HG03139 (cell line): ENCODE results near the gene NUP107.

Source experiments
- ATAC-seq: cut with Tn5 transposase; IDR thresholded peaks from one replicate; pipeline ENCODE4 v1.9.1; 2021; ENCODE audit not compliant: unreplicated experiment

NUP107 gene

DNA sequence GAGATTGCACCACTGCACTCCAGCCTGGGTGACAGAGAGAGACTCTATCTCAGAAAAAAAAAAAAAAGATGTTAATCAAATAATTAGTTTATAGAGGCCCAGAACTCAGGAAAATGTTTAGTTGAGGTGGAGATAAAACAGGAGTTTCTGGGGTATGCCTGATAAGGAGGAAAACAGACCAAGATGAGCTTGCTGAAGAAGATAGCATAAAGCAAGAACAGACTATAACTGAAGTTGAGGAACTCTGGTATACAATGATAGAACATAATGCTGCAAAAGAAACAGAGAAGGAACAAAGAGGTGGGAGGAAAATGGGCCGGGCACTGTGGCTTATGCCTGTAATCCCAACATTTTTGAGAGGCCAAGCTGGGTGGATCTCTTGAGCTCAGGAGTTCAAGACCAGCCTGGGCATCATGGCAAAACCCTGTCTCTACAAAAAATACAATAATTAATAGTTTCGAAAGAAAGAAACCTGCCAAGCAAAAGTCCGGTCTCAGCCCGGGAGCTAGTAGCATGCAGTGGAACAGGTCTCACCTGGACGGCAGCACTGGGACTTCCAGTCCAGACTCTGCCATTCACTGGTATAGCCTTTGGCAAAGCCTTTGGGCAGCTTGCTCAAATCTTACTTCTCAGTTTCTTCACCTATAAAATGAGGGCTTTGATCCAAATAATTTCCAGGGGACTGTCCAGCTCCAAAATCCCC is 84.6 kb downstream of the NUP107 start:
- ATAC-seq = no peak

DNA sequence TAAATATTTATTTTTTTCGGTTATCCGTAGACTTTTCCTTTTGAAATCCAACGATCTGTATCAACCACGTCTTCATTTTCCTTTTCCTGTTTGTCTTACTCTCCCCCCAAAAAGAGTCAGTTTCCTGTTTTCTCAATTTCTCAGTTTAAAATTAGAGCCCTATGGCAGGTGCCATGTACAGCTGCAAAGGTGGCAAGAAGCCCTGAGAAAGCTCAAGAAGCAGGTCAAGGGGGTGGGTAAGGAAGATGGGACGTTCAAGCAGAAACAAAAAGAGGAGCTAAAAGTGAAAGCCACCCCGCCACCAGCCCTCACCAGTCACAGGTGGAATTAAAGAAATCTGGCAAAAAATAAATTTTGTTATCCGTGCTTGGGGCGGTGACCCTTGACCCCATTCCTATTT is 85.9 kb downstream of the NUP107 start:
- ATAC-seq = no peak

DNA sequence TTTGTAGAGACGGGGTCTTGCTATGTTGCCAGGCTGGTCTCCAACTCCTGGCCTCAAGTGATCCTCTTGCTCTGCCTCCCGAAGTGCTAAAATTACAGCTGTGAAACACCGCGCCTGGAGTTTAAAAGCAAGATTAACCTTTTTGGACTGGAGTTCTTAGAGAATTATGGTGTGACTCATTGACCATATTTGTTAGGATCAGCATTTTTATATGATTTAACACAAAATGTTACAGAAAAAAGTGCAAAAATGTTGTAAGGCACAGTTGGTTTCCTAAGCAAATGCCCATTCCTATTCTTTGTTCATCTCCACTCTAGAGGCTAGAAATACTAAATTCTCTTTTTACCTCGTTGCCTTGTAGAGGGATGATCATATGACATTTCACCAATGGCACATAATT is 86.8 kb downstream of the NUP107 start:
- ATAC-seq = no peak

DNA sequence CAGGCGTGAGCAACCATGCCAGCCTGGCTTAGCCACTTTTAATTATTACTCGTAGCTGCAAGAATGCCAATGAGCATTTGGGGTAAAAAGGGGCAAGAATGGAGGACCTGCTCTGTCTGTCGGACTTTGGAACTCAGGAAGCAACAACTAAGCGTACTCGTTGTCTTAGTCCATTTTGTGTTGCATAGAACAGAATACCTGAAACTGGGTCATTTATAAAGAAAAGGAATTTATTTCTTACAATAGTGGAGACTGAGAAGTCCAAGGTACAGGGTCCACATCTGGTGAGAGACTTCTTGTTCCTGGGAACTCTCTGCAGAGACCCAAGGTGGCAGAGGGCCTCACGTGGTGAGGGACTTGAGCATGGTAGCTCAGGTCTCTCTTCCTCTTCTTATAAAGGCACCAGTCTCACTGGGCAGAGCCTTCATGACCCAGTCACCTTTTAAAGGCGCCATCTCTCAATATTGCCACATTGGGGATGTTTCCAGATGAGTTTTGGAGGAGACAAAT is 88.4 kb downstream of the NUP107 start:
- no peak for ATAC-seq

DNA sequence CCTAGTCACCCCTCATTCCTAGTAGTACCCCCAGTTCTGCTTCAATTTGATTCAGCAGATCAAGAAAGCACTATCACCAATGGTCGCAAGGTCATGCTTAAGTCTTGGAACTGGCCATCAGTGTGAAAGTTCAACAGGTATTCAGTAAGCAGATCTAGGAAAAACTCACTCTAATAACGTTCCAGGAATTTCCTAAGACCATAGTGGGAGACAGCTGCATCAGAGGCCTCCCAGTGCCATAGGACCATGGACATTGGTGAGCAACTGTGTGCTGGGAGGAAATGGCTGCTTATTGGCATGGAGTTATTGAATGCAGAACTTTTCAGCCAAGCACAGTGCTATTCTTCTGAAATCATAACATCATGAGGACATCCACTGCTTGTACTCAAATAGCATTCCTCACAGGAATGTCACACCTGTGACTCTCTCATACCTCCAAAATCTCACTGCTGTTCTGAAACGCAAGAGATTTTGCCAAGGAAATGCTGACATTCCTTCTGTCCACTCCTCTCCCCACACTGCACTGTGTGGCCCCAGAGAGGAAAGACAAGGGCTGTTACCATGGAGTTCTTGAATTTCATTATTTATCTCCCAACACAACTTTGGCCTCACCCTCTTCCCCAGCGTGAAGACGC is 90.3 kb downstream of the NUP107 start:
- no peak for ATAC-seq

DNA sequence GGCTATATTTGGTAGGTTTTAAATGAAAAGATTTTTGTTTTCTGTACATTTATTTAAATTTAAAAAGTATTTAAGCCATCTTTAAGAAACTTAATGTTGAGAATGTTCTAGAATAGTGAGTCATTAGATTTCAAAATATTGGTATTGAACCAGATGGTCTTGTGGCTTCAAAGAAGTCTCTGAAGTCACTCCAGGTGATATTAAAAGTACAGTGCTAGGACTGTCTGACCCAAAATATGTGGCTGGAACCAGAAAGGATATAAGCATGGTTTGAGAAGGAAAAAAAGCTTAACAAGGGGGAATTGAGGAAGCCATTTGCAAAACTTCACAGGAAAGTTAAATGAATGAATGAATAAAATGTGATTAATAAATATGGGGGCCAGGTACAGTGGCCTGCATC is 92.5 kb downstream of the NUP107 start:
- ATAC-seq = no peak

DNA sequence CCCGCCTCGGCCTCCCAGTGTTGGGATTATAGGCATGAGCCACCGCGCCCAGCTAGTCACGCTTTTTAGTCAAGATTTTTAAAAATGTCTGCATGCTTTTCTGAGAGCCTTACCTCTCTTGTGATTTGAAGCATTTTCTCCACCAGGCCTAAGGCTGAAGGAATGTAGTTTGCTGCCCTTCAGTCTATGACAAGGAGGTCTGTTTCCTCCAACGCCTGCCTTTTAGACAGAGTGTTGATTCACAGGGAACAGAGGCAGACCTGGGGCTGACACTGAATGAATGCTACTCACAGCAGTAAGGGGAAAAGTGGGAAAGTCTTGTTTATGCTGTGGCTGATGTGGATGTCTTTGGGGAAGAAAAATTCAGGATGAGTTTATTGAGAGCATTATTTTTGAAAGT is 94.0 kb downstream of the NUP107 start:
- no peak for ATAC-seq

DNA sequence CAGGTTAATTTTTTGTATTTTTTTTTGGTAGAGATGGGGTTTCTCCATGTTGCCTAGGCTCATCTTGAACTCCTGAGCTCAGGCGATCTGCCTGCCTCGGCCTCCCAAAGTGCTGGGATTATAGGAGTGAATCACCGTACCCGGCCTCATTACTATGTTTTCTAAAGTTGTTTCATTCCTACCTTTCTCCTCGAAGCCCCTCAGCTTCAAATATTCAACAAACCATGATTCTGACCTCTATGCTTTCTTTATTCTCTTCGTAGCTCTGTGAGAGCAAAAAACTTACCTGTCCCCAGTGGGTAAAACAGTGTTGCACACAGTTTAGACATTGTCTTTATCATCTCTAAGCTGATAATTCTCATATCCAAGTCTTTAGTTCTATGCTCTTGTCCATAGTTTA is 95.0 kb downstream of the NUP107 start:
- no peak for ATAC-seq

DNA sequence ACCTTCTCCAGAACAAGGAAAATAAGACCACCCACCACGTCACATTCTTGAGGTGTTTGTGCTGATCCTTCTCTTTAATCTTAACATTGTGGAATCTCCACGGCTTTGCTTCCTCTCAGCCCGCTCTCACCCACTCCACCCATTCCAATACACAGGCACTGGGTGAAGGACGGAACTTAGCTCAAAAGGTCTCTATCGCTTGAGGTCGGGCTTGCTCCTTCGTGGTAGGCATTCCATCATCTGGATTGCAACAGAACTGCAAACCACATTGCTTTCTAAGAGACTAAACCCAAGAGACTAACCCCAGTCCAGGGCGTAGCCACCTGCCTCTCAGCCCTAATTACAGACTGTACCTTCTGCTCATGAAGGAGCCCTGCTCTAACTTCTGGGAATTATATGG is 97.2 kb downstream of the NUP107 start:
- no peak for ATAC-seq

DNA sequence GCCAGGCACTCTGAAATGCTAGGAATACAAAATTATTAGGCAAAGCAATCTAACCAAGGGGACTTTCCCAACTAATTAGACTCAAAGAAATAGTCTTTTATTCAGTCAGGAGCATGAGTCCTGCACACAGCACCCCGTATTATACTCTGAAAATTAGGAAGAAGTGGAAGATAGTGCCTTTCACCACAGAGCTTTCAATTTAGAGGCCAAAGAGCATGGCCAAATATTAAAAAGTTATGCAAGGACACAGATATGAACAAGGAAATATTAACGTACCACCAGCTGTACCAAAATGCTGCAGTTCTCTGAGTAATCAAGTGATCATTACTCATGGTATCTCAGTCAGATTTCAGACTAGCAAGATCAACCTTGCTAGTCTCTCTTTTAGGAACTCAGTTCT is 98.6 kb downstream of the NUP107 start:
- no peak for ATAC-seq

DNA sequence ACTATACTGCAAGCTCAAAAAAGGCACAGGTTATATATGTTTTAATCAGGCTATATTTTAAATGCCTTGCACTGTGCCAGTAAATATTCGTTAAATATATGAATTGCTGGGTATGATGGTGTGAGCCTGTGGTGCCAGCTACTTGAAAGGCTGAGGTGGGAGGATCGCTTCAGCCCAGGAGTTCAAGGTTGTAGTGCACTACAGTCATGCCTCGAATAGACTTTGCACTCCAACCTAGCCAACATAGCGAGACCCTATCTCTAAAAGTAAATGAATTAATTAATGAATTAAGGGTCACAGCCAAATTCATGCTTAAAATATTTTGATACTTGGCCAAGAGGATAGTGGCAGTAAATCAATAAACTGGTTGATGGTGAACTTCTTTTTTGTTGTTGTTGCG is 99.0 kb downstream of the NUP107 start:
- no peak for ATAC-seq

DNA sequence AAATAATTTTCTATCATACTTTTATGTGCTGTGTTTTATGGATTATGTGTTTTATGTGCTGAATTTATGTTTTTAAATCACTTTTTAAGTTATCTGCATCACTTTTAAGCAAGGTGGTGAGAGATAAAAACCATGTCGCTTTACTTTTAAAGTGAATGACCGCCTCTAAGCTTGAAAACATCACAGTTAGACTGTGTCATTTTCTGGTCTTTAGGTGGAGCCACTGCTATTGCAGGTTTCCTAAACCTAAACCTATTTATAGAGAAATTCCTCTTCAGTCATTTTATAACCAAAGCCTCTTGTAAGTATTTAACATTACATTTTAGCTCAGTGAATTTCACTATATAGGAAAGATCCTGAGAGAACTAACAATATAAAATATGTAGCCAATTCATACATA is 100.2 kb downstream of the NUP107 start:
- ATAC-seq = no peak

DNA sequence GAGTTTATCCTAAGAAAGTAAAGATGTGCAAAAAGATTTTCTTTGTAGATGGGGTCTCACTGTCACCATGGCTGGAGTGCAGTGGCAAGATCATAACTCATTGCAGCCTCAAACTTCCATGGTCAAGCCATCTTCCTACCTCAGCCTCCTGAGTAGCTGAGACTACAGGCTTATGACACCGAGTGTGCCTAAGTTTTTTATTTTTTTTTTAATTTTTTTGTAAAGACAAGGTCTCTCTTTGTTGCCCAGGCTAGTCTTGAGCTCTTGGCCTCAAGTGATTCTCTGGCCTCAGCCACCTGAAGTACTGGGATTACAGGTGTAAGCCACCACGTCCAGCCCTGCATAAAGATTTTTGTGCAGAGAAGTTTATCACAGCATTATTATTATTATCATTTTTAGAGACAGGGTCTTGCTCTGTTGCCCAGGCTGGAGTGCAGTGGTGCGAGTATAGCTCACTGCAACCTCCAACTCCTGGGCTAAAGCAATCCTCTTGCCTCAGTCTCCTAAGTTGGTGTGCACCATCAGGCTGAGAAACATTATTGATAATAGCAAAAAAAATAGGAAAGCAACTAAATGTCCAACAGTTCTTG is 101.9 kb downstream of the NUP107 start:
- no peak for ATAC-seq

DNA sequence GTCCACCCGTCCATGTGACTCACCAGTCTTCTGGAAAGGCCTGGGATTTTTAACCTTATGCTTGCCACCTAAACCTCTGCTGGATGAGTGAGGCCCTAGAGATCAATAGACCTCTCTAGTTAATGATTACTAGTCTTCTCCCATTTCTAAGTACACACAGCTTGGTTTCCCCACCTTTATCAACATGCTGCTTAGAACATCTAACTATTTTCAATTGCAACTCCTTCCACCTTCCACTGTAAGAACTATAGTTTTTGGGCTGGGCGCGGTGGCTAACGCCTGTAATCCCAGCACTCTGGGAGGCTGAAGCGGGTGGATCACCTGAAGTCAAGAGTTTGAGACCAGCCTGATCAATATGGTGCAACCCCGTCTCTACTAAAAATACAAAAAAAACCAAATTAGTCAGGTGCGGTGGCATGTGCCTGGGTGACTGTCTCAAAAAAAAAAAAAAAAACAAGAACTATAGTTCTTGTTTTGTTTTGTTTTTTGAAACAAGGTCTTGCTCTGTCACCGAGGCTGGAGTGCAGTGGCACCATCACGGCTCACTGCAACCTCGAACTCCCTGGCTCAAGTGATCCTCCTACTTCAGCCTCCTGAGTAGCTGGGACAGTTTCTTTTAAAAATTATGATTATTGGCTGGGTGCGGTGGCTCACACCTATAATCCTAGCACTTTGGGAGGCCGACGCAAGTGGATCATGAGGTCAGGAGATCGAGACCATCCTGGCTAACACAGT is 102.5 kb downstream of the NUP107 start:
- ATAC-seq = no peak

DNA sequence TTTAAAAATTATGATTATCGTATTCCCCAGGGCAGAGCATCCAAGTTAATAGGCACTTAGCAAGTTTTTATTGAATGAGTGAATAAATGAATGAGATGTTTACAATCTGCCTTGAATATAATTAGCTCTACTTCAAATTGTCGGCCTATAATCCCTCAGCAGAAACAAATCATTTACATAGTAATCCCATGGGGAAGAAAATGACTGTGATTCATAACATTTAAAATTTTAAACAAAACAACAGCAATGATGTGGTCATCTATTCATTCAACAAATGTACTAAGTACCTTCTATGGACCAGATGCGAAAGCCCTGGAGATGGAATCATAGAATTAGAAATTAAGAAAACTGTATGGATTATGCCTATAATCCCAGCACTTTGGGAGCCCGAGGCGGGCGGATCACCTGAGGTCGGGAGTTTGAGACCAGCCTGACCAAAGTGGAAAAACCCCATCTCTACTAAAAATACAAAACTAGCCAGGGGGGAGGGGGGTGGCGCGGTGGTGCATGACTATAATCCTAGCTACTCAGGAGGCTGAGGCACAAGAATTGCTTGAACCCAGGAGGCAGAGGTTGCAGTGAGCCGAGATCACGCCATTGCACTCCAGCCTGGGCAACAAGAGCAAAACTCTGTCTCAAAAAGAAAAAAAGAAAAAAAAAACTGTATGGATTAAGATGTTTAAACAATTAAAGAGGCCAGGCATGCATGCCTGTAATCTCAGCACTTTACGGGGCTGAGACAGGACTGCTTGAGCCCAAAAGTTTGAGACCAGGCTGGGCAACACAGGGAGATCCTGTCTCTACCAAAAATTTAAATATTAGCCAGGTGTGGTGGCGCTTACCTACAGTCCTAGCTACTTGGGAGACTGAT is 103.5 kb downstream of the NUP107 start:
- no peak for ATAC-seq

DNA sequence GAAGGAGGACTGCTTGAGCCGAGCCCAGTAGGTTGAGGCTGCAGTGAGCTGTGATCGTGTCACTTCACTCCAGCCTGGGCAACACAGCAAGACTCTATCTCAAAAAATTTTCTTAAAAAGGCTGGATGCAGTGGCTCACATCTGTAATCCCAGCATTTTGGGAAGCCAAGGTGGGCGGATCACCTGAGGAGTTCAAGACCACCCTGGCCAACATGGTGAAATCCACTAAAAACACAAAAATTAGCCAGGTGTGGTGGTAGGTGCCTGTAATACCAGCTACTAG is 104.1 kb downstream of the NUP107 start:
- no peak for ATAC-seq

DNA sequence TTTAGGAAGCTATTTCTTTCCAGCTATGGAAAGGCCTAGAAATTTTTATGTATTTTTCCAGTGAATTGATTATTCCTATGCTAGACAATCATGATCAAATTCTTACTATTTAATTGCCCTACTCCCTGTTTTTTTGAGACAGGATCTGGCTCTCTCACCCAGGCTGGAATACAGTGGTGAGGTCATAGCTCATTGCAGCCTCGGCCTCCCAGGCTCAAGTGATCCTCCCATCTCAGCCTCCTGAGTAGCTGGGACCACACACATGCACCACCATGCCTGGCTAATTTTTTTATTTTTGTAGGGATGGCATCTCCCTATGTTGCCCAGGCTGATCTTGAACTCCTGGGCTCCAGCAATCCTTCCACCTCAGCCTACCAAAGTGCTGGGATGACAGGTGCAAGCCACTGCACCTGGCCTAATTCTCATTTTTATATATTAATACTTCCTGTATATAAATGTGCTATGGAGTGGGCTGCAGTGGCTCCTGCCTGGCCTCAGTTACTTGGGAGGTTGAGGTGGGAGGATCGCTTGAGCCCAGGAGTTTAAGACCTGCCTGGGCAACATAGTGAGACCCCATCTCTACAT is 105.2 kb downstream of the NUP107 start:
- no peak for ATAC-seq

DNA sequence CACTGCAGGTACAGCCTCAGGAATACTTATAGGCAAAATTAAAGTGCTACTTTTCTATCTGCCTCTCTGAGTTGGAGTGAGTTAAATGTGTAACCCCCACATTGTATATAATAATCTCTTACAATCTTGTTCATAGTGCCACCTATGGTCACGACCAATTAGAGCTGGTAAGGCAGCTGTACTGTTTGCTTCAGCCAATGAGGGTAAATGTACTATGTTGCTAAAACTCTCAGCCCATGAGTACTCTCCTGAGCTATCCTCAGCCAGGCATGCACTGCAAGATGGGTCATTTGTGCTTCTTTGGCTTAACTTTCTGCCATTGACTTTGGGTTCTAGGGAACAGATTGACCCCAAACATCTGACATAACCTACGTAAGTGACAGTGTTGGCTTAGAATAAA is 106.2 kb downstream of the NUP107 start:
- ATAC-seq = peak; percentile 90

DNA sequence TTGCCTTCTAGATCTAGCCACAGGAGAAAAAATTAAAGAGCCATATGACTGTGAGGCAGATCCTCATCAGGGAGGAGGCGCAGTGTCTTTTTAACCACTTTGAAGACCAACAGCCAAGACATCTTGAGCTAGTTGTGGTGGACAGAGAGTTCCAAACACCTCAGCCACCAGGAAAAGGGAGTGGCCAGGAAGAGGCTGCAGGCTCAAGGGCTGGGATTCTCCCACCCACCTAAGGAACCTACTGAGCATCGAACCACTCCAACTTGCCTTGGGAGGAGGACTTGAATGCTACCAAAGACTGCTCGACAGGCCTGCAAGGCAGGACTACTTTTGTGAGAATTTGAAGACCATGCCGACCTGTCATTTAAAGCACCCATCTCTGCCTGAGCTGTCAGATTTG is 106.7 kb downstream of the NUP107 start:
- ATAC-seq = no peak

DNA sequence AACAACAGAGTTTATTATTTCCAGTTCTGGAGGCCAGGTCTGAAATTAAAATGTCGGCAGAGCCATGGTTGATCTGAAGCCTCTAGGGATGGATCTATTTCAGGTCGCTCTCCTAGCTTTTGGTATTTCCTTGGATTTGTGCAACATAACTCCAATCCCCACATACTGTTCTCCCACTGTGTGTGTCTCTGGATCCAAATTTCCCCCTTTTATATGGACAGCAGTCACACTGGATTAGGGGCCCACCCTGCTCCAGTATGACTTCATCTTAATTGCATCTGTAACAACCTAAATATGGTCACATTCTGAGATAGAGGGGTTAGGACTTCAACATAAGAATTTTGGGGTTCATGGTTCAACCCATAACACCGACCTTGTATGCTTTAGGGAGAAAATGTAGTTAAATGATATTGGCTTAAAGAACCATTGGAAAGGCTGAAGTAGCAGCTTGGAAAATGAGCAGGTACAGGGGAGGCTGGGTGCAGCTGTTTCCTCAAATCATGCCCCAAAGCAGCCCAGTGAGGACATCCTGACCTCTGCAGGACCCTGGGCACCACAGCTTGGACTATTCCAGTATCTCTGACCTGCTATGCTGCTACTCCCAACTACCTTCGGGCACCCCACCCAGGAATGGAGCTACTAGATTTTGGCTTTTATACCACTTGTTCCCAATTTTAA is 107.3 kb downstream of the NUP107 start:
- ATAC-seq = no peak
